CD4-positive, alpha-beta memory T cell (primary cell): ENCODE measurements around the gene DNAJC5G. TPM values are rescaled to one million over a fixed set of nuclear protein-coding genes. Genes with fewer than 3 reads are reported as not detected.
A peak's percentile ranks its signal among the peaks of the same experiment; 100 is the strongest.

Source experiments
- CTCF ChIA-PET: fragments of 350-600 bp; sonication (Branson Sonifier 250); formaldehyde crosslinking; loops from one replicate; lab custom pipeline; 2021; ENCODE audit warnings: inconsistent platforms; ENCODE audit not compliant: partially characterized antibody; lab: Charles Lee
- POLR2A ChIA-PET: fragments of 350-600 bp; sonication (Branson Sonifier 250); formaldehyde crosslinking; loops from one replicate; lab custom pipeline; 2021; ENCODE audit not compliant: partially characterized antibody; lab: Charles Lee
- DNase-seq, 5 donors: peaks; one replicate each; pipeline versions ENCODE4 v3.0.0 to v3.0.0-alpha.2; 2020 to 2022; ENCODE audit warnings: mixed read lengths in 1 of 5
- H3K27ac ChIP-seq: one replicate; pipeline ENCODE4 v1.7.0; 2013; ENCODE audit warnings: low read depth, low read length
- H3K27me3 ChIP-seq: 2 replicates; pipeline ENCODE4 v1.7.0; 2013; ENCODE audit warnings: mild to moderate bottlenecking, low read length, moderate library complexity; ENCODE audit not compliant: insufficient read depth
- H3K36me3 ChIP-seq: 2 replicates; pipeline ENCODE4 v1.7.0; 2013; ENCODE audit warnings: mild to moderate bottlenecking, low read length, moderate library complexity; ENCODE audit not compliant: insufficient read depth
- H3K4me1 ChIP-seq: 2 replicates; pipeline ENCODE4 v1.7.0; 2013; ENCODE audit warnings: mild to moderate bottlenecking, low read length, moderate library complexity; ENCODE audit not compliant: insufficient read depth
- H3K4me3 ChIP-seq, 2 donors: one replicate each; pipeline ENCODE4 v1.7.0; 2013; ENCODE audit warnings: low read length in 2 of 2, mild to moderate bottlenecking in 1 of 2
- H3K9me3 ChIP-seq, 2 donors: one replicate each; pipeline ENCODE4 v1.7.0; 2013; ENCODE audit warnings: low read length in 2 of 2, control low read depth in 1 of 2; ENCODE audit not compliant: control insufficient read depth in 1 of 2
- H3K27ac Mint-ChIP-seq, 7 donors: one replicate each; pipeline ENCODE4 v1.8.0; 2020 to 2021; ENCODE audit warnings: mixed read lengths in 7 of 7, mild to moderate bottlenecking in 6 of 7, inconsistent platforms in 3 of 7, moderate library complexity in 3 of 7
- H3K27me3 Mint-ChIP-seq, 2 donors: one replicate each; pipeline ENCODE4 v1.8.0; 2020 to 2021; ENCODE audit warnings: mixed read lengths in 2 of 2
- H3K36me3 Mint-ChIP-seq, 2 donors: one replicate each; pipeline ENCODE4 v1.8.0; 2020 to 2021; ENCODE audit warnings: mixed read lengths in 2 of 2, inconsistent platforms in 1 of 2, mild to moderate bottlenecking in 1 of 2
- H3K4me1 Mint-ChIP-seq, 4 donors: one replicate each; pipeline ENCODE4 v1.8.0; 2020 to 2021; ENCODE audit warnings: mixed read lengths in 4 of 4, mild to moderate bottlenecking in 1 of 4
- H3K4me3 Mint-ChIP-seq, 8 donors: one replicate each; pipeline ENCODE4 v1.8.0; 2020 to 2021; ENCODE audit warnings: mixed read lengths in 8 of 8, mild to moderate bottlenecking in 7 of 8, moderate library complexity in 6 of 8, inconsistent platforms in 3 of 8
- H3K9me3 Mint-ChIP-seq, 8 donors: one replicate each; pipeline ENCODE4 v1.8.0; 2020 to 2021; ENCODE audit warnings: mixed read lengths in 8 of 8, mild to moderate bottlenecking in 5 of 8, inconsistent platforms in 3 of 8, moderate library complexity in 1 of 8
- intact Hi-C: fragments of 100-400 bp; cut with micrococcal nuclease; formaldehyde crosslinking; loops from one replicate; pipeline ENCODE4 v1.15.1; 2023
- polyA plus RNA-seq, 2 donors: library from polyadenylated mRNA; unstranded; fragments of 300-500 nt; fragmentation: Illumina TruSeq; gene quantifications; one replicate each; pipeline ENCODE4 v1.2.3, GENCODE V29; 2021
- total RNA-seq, 2 experiments: library from RNA; stranded (reverse); gene quantifications; one replicate each; pipeline ENCODE4 v1.2.3, GENCODE V29; 2021

Gene DNAJC5G
- total and polyA plus RNA-seq, 4 experiments from 2014 or later = not detected

DNA sequence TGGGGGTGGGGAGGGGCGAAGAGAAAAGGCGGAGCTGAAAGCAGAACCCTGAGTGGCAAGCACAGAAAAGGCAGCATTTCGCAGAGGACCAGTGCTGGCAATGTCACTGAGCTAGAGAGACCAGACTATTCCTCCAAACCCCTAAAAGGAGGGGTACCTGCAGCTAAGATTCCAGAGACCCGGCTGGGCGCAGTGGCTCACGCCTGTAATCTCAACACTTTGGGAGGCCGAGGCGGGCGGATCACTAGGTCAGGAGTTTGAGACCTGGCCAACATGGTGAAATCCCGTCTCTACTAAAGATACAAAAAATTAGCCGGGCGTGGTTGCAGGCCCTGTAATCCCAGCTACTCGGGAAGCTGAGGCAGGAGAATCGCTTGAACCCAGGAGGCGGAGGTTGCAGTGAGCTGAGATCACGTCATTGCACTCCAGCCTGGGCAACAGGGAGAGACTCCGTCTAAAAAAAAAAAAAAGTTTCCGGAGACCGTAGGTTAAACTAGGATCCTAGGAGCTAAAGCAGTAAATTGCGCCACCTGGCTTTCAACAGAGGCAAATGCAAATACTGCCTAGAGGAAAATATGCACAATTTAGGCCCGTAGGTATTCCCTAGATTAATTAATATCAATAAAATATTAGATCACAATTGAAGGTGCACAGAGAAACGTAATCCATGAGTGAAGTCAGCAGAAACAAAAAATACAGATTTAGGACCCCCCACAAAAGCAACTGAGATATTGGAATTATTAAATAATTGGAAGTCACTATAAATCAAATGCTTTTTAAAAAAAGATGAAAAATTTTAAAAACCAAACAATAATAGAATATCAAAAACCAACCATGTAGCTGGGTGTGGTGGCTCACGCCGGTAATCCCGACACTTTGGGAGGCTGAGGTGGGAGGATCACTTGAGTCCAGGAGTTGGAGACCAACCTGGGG is 28.1 kb downstream of the DNAJC5G start:
- H3K27me3 ChIP-seq = peaks cover 13% of the 10 kb centered on the region
- DNase-seq = peak in 4 of 5 donors; percentile 47 to 54 (median 50)
- Mint-ChIP-seq H3K4me1 (peaks cover 0 to 9% (median 6%) of the 10 kb centered on the region in 4 donors), H3K9me3 (peaks cover 0 to 2% (median 0%) of the 10 kb centered on the region in 8 donors), H3K36me3 (no peaks in the 10 kb centered on the region), H3K27me3 (peaks cover 18% of the 10 kb centered on the region in 2 donors), H3K4me3 (peak overlapping the region; percentile 64 to 84 (median 74)), H3K27ac (peak overlapping the region in 5 of 7 donors; percentile 21 to 85 (median 75))
- H3K36me3 ChIP-seq = no peaks in the 10 kb centered on the region
- intact Hi-C loops = loop anchor here (1.0 kb wide), 3 partner anchors 133 to 342 kb away; no protein-coding TSS in a partner anchor
- peaks cover 15% of the 10 kb centered on the region for H3K4me1 ChIP-seq
- H3K4me3 ChIP-seq = no peak overlapping the region
- ChIA-PET CTCF (interaction anchor here (0.6 to 4.4 kb wide), 48 partner anchors 10 to 1477 kb away, joined by 3 to 41 read pairs (median 5); partner anchors contain the start of genes ABHD1, EIF2B4, MAPRE3 and MPV17), POLR2A (interaction anchor here (1.0 to 1.8 kb wide), 2 partner anchors 23 to 216 kb away, joined by 3 to 4 read pairs; no protein-coding TSS in a partner anchor)
- no peak overlapping the region for H3K27ac ChIP-seq
- no peaks in the 10 kb centered on the region for H3K9me3 ChIP-seq

DNA sequence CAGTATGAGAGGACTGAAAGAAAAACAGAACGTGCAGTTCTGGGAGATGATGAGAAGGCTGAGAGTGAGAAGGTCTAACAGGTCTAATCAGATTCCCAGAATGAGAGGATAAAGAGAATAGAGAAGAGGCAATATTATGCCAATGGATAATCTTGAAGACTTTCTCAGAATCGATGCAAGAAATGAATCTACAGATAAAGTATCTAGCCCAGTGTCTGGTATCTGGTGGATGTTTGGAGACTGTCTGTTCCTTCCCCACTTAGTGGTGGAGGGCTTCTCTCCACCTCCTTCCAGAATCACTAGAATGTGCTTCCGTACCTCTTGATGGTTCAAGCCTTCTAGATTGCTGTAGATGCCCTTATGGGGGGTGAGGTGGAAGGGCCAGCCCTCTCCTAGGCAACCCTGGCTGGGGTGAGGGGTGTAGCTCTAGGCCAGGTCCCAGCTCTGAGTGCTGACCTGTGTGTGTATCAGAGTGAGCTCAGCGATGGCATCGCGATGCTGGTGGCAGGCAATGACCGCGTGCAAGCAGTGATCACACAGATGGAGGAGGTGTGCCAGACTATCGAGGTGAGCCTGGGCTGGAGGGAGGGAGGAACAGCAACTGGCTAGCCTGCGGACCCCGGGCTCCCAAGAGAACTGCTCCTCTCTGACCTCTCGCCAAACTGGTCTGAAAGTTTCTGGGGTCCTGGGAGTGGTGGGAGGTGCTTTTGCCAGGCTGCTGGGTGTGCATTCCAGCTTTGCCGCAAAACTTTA is 29.4 kb downstream of the DNAJC5G start:
- Mint-ChIP-seq H3K27ac (no peak overlapping the region), H3K9me3 (peaks cover 0 to 2% (median 0%) of the 10 kb centered on the region in 8 donors), H3K27me3 (peaks cover 10 to 16% of the 10 kb centered on the region in 2 donors), H3K4me3 (peak overlapping the region in 1 of 8 donors; percentile 51), H3K4me1 (peaks cover 2 to 13% (median 6%) of the 10 kb centered on the region in 4 donors), H3K36me3 (peaks cover 5 to 6% of the 10 kb centered on the region in 2 donors)
- ChIA-PET POLR2A (no interaction called here), CTCF (interaction anchor here (1.0 to 3.8 kb wide), 8 partner anchors 8 to 379 kb away, joined by 3 to 29 read pairs (median 6); no protein-coding TSS in a partner anchor)
- Histone ChIP-seq H3K27me3 (peaks cover 13% of the 10 kb centered on the region), H3K9me3 (no peaks in the 10 kb centered on the region), H3K4me3 (no peak overlapping the region), H3K4me1 (peaks cover 15% of the 10 kb centered on the region), H3K36me3 (no peaks in the 10 kb centered on the region), H3K27ac (no peak overlapping the region)
- intact Hi-C loops = no loop called here
- no peak for DNase-seq

DNA sequence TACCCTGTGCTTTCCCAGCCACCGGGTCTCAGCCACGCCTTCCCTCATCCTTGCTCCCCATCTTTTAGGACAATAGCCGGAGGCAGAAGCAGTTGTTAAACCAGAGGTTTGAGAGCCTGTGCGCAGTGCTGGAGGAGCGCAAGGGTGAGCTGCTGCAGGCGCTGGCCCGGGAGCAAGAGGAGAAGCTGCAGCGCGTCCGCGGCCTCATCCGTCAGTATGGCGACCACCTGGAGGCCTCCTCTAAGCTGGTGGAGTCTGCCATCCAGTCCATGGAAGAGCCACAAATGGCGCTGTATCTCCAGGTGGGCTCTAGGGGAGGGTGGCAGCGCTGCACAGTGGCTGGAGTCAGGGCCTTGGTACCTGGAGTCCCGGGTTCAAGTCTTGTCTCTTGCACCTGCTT is 30.3 kb downstream of the DNAJC5G start:
- peaks cover 10 to 16% of the 10 kb centered on the region in 2 donors for H3K27me3 Mint-ChIP-seq
- Histone ChIP-seq H3K9me3 (no peaks in the 10 kb centered on the region), H3K4me1 (peaks cover 15% of the 10 kb centered on the region), H3K36me3 (no peaks in the 10 kb centered on the region), H3K4me3 (no peak overlapping the region), H3K27me3 (peaks cover 13% of the 10 kb centered on the region), H3K27ac (no peak overlapping the region)
- H3K9me3 Mint-ChIP-seq = peaks cover 0 to 2% (median 0%) of the 10 kb centered on the region in 8 donors
- intact Hi-C loops = no loop called here
- DNase-seq = no peak
- peak overlapping the region in 2 of 8 donors; percentile 16 to 26 for H3K4me3 Mint-ChIP-seq
- ChIA-PET POLR2A (no interaction called here), CTCF (interaction anchor here (0.6 to 3.8 kb wide), 4 partner anchors 14 to 346 kb away, joined by 3 to 29 read pairs (median 4); no protein-coding TSS in a partner anchor)
- H3K36me3 Mint-ChIP-seq = peaks cover 7 to 10% of the 10 kb centered on the region in 2 donors
- H3K4me1 Mint-ChIP-seq = peaks cover 3 to 13% (median 6%) of the 10 kb centered on the region in 4 donors
- H3K27ac Mint-ChIP-seq = no peak overlapping the region

DNA sequence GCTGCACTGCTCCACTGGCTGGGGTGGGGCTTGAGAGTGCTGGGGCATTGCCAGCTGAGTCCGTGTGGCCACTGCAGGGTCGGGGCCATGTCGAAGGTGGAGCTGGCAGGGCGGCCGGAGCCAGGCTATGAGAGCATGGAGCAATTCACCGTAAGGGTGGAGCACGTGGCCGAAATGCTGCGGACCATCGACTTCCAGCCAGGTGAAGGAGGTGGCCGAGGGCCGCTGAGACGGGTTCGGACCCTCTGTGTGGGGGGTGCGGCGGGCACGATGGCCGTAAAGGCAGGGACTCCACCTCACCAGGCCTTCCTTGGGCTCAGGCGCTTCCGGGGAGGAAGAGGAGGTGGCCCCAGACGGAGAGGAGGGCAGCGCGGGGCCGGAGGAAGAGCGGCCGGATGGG is 30.9 kb downstream of the DNAJC5G start:
- POLR2A ChIA-PET = no interaction called here

DNA sequence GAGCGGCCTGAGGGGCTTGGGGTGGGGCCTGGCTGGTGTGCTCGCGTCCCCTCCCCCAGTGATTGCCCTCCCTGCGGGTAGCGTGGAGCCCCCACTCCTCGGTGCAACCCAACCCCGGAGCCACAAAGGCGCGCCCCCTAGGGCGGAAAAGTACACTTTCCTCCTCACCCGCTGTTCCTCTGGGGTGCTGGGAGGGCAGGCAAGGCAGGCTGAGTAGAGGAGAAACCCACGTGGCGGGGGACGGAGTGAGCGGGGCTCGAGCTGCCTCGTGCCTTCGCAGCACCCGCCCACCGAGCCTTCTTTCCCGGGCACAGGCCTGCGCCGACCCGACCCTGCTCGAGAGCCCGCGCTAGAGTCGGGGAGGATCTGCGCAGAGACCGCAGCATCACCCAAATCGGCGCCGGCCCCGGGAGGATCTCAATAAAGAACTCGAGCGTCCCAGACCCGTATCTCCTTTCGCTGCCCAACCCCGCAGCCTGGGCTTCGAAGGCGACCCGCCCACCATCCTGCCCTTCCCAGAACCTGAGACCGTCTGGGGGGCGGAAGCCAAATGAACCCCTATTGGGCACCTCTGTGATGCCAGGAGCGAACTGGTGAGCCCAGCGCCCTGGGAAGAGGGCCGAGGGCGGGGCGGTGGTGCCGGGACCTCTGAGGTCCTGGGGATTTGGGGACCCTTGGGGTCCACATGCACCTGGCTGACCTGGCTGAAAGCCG is 31.5 kb downstream of the DNAJC5G start:
- peaks cover 13 to 16% of the 10 kb centered on the region in 2 donors for H3K36me3 Mint-ChIP-seq
- CTCF ChIA-PET = no interaction called here

More for the DNA sequence above, 30.9 kb downstream of the DNAJC5G start:
- H3K4me3 ChIP-seq = no peak overlapping the region
- peaks cover 15% of the 10 kb centered on the region for H3K4me1 ChIP-seq
- peaks cover 0 to 2% (median 0%) of the 10 kb centered on the region in 8 donors for H3K9me3 Mint-ChIP-seq
- H3K4me3 Mint-ChIP-seq = peak overlapping the region in 2 of 8 donors; percentile 7 to 59
- H3K27me3 Mint-ChIP-seq = peaks cover 10 to 16% of the 10 kb centered on the region in 2 donors
- CTCF ChIA-PET = interaction anchor here (0.6 to 1.4 kb wide), 3 partner anchors 34 to 346 kb away, joined by 3 to 4 read pairs (median 4); no protein-coding TSS in a partner anchor
- peaks cover 3 to 13% (median 6%) of the 10 kb centered on the region in 4 donors for H3K4me1 Mint-ChIP-seq
- intact Hi-C loops = no loop called here
- H3K27ac Mint-ChIP-seq = no peak overlapping the region
- no peak for DNase-seq
- H3K9me3 ChIP-seq = no peaks in the 10 kb centered on the region
- peaks cover 7 to 10% of the 10 kb centered on the region in 2 donors for H3K36me3 Mint-ChIP-seq
- H3K27ac ChIP-seq = no peak overlapping the region
- H3K36me3 ChIP-seq = no peaks in the 10 kb centered on the region
- H3K27me3 ChIP-seq = peaks cover 13% of the 10 kb centered on the region

DNA sequence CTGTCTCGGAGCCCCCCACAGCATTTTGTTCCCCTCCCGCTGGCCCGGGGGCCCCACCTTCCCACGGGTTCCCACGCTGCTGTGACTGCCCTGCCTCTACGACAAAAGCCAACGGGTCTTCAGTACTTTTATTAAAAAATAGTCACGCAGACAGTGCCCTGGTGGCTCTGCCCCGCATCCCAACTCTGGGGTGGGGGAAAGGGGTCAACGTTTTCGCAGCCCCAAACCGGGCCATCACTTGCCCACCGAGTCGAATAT is 32.0 kb downstream of the DNAJC5G start:
- ChIA-PET CTCF (no interaction called here), POLR2A (no interaction called here)
- Mint-ChIP-seq H3K4me3 (peak overlapping the region in 1 of 8 donors; percentile 17), H3K36me3 (peaks cover 13 to 19% of the 10 kb centered on the region in 2 donors), H3K9me3 (peaks cover 0 to 2% (median 0%) of the 10 kb centered on the region in 8 donors), H3K4me1 (peaks cover 3 to 13% (median 6%) of the 10 kb centered on the region in 4 donors), H3K27ac (no peak overlapping the region), H3K27me3 (peaks cover 10 to 16% of the 10 kb centered on the region in 2 donors)
- no peak overlapping the region for H3K27ac ChIP-seq
- no peak for DNase-seq
- no peak overlapping the region for H3K4me3 ChIP-seq
- no peaks in the 10 kb centered on the region for H3K9me3 ChIP-seq
- peaks cover 13% of the 10 kb centered on the region for H3K27me3 ChIP-seq
- H3K4me1 ChIP-seq = peaks cover 15% of the 10 kb centered on the region
- H3K36me3 ChIP-seq = no peaks in the 10 kb centered on the region
- intact Hi-C loops = no loop called here

More for the DNA sequence above, 31.5 kb downstream of the DNAJC5G start:
- no peaks in the 10 kb centered on the region for H3K36me3 ChIP-seq
- no peak overlapping the region for H3K4me3 ChIP-seq
- no peak overlapping the region for H3K27ac ChIP-seq
- Mint-ChIP-seq H3K27me3 (peaks cover 10 to 16% of the 10 kb centered on the region in 2 donors), H3K27ac (no peak overlapping the region), H3K4me3 (peak overlapping the region; percentile 27 to 66 (median 40)), H3K9me3 (peaks cover 0 to 2% (median 0%) of the 10 kb centered on the region in 8 donors), H3K4me1 (peaks cover 3 to 13% (median 6%) of the 10 kb centered on the region in 4 donors)
- POLR2A ChIA-PET = no interaction called here
- H3K9me3 ChIP-seq = no peaks in the 10 kb centered on the region
- intact Hi-C loops = no loop called here
- peaks cover 15% of the 10 kb centered on the region for H3K4me1 ChIP-seq
- H3K27me3 ChIP-seq = peaks cover 13% of the 10 kb centered on the region
- DNase-seq = peak in 4 of 5 donors; percentile 8 to 47 (median 14)
